Body of pancreas (tissue), 4 donors: ENCODE data around the gene CDKAL1.

Source experiments
- CTCF ChIP-seq, 7 experiments: fragments of 450-650 bp in 4 of 7; fragments of 200-600 bp in 3 of 7; sonication (generic) in 3 of 7; IDR thresholded peaks; one replicate each; pipeline ENCODE4 v1.5.1; 2016 to 2019; ENCODE audit warnings: antibody characterized with exemption in 7 of 7
- POLR2A ChIP-seq, 3 donors: fragments of 450-650 bp; IDR thresholded peaks; one replicate each; pipeline ENCODE4 v1.6.1; 2016; ENCODE audit warnings: antibody characterized with exemption in 3 of 3, mild to moderate bottlenecking in 2 of 3

GRCh38 chr6:21213492-21213891, 679.2 kb downstream of the CDKAL1 start:
- no peak for TF ChIP-seq POLR2A (IDR thresholded peaks at IDR 0.05)
- TF ChIP-seq CTCF (IDR thresholded peaks at IDR 0.05) = no peak
